Small intestine (tissue), 16 donors: ENCODE results near the gene GPRIN1. TPM values are rescaled to one million over a fixed set of nuclear protein-coding genes. Genes with fewer than 3 reads are reported as not detected.

ENCODE experiments used
- DNase-seq, 2 donors: peaks; one replicate each; pipeline versions ENCODE4 v3.0.0 to v3.0.0-alpha.2; 2013
- FAIRE-seq: peaks from 2 replicates; lab custom pipeline; 2012; peaks lifted over from hg19 to GRCh38; lab: Jason Lieb, UNC
- H3K27ac ChIP-seq, 3 donors: one replicate each; pipeline ENCODE4 v1.5.1; 2013; ENCODE audit warnings: low read length in 2 of 3, mild to moderate bottlenecking in 2 of 3, control low read depth in 1 of 3, inconsistent platforms in 1 of 3, low read depth in 1 of 3, moderate library complexity in 1 of 3
- H3K27me3 ChIP-seq, 3 donors: one replicate each; pipeline ENCODE4 v1.6.1; 2013; ENCODE audit warnings: low read length in 3 of 3, inconsistent platforms in 1 of 3; ENCODE audit not compliant: control insufficient read depth in 3 of 3, insufficient read depth in 3 of 3
- H3K36me3 ChIP-seq, 3 donors: one replicate each; pipeline ENCODE4 v1.6.1; 2013; ENCODE audit warnings: low read length in 3 of 3, inconsistent platforms in 1 of 3, low read depth in 1 of 3, mild to moderate bottlenecking in 1 of 3, moderate library complexity in 1 of 3; ENCODE audit not compliant: control insufficient read depth in 3 of 3, insufficient read depth in 2 of 3
- H3K4me1 ChIP-seq, 3 donors: one replicate each; pipeline ENCODE4 v1.6.1; 2013; ENCODE audit warnings: low read length in 2 of 3, inconsistent platforms in 1 of 3, low read depth in 1 of 3, mild to moderate bottlenecking in 1 of 3, moderate library complexity in 1 of 3; ENCODE audit not compliant: control insufficient read depth in 3 of 3, insufficient read depth in 2 of 3
- H3K4me3 ChIP-seq, 3 donors: one replicate each; pipeline ENCODE4 v1.5.1; 2013; ENCODE audit warnings: low read length in 3 of 3, control low read depth in 1 of 3, inconsistent platforms in 1 of 3, low read depth in 1 of 3, mild to moderate bottlenecking in 1 of 3, moderate library complexity in 1 of 3
- H3K9me3 ChIP-seq, 2 donors: one replicate each; pipeline ENCODE4 v1.6.1; 2013; ENCODE audit warnings: low read depth in 1 of 2, low read length in 1 of 2; ENCODE audit not compliant: control insufficient read depth in 2 of 2, insufficient read depth in 1 of 2
- WGBS, 3 donors: extraction: QIAGEN DNeasy Blood & Tissue Kit; methylation state at CpG; one replicate each; pipeline ENCODE4 v1.1.7; 2013; 5-methylcytosine and 5-hydroxymethylcytosine counted together
- long read RNA-seq, 10 donors: transcript quantifications; one replicate each; lab custom pipeline, GENCODE V29; 2026
- polyA plus RNA-seq, 4 donors: library from polyadenylated mRNA; stranded (reverse) in 3 of 4; unstranded in 1 of 4; fragments of 200-250 nt in 3 of 4; fragments of 120-200 nt in 1 of 4; gene quantifications; one replicate each; pipeline versions ENCODE4 v1.2.1 to v1.2.3, GENCODE V29; 2013
- donor health status: healthy with polysubstance abuse.
- donor health status: control.
- donor health status: control.
- donor health status: Bipolar disorder and iron deficiency.
- donor health status: healthy.

GPRIN1 gene
- 1 to 10 TPM in 2 of 4 donors, under 1 TPM in 1, not detected in 1; 0.54 to 9.0 (median 1.6) TPM for polyA plus RNA-seq
- long read RNA-seq, donor 1, partial matches to known transcripts, result 9 of 9 reads
- long read RNA-seq, donor 1, other reads (novel, unspliced or antisense), result 0 of 9 reads
- long read RNA-seq, donor 2, result 0 reads
- long read RNA-seq, donor 3, full-length matches to known transcripts, result 1 of 1 reads
- long read RNA-seq, donor 3, partial matches to known transcripts, result 0 of 1 reads
- long read RNA-seq, donor 3, other reads (novel, unspliced or antisense), result 0 of 1 reads
- long read RNA-seq, donor 4, result 0 reads
- long read RNA-seq, donor 5, result 0 reads
- long read RNA-seq, donor 6, result 0 reads
- long read RNA-seq, donor 7, result 0 reads
- long read RNA-seq, donor 8, result 0 reads
- long read RNA-seq, donor 9, partial matches to known transcripts, result 33 of 38 reads
- long read RNA-seq, donor 9, other reads (novel, unspliced or antisense), result 5 of 38 reads
- long read RNA-seq, donor 10, full-length matches to known transcripts, result 1 of 1 reads
- long read RNA-seq, donor 10, partial matches to known transcripts, result 0 of 1 reads
- long read RNA-seq, donor 10, other reads (novel, unspliced or antisense), result 0 of 1 reads

- WGBS, 3 donors, result 0 to 1% (median 1%) methylated on average over 18 to 101 of the region's 101 CpGs
- Histone ChIP-seq H3K27ac (no peak within 1 kb of the TSS), H3K4me3 (peak within 1 kb of the TSS; percentile 41 to 69 (median 50)), H3K27me3 (peaks cover 0 to 35% (median 4%) of the 10 kb centered on the region in 3 donors), H3K4me1 (peaks cover 0 to 3% (median 0%) of the 10 kb centered on the region in 3 donors), H3K9me3 (no peaks in the 10 kb centered on the region), H3K36me3 (no peaks in the 10 kb centered on the region)
- FAIRE-seq (no peak), DNase-seq (peak; percentile 37 to 70)
Measured at GRCh38 chr5:176609724-176610434, at the start of gene GPRIN1. Gene GPRIN1, minus strand, starts transcription at chr5:176610156. Its CDS starts 10,322 bp downstream, at chr5:176599834.

- Histone ChIP-seq H3K4me1 (peaks cover 5 to 7% (median 5%) of the 10 kb centered on the region in 3 donors), H3K4me3 (no peak overlapping the region), H3K27me3 (peaks cover 0 to 8% (median 7%) of the 10 kb centered on the region in 3 donors), H3K9me3 (no peaks in the 10 kb centered on the region), H3K27ac (no peak overlapping the region), H3K36me3 (peaks cover 0 to 34% (median 0%) of the 10 kb centered on the region in 3 donors)
- DNase-seq, result no peak
- 74 to 81% (median 80%) methylated on average over 7 of the region's 7 CpGs for WGBS, 3 donors
- FAIRE-seq, result no peak
Measured at GRCh38 chr5:176659512-176659839, 49.5 kb upstream of the GPRIN1 start.

GRCh38 chr5:176658817-176659511 lies 49.0 kb upstream of the GPRIN1 start:
- peak; percentile 61 to 85 for DNase-seq
- no peaks in the 10 kb centered on the region for H3K9me3 ChIP-seq
- FAIRE-seq, result no peak
- peaks cover 0 to 39% (median 0%) of the 10 kb centered on the region in 3 donors for H3K36me3 ChIP-seq
- 16 to 33% (median 22%) methylated on average over 11 of the region's 11 CpGs for WGBS, 3 donors
- H3K27ac ChIP-seq, result peak overlapping the region in 2 of 3 donors; percentile 54 to 68
- H3K4me3 ChIP-seq, result peak overlapping the region in 1 of 3 donors; percentile 45
- H3K27me3 ChIP-seq, result peaks cover 0 to 5% (median 2%) of the 10 kb centered on the region in 3 donors
- peaks cover 5 to 7% (median 5%) of the 10 kb centered on the region in 3 donors for H3K4me1 ChIP-seq

- H3K27ac ChIP-seq, result no peak overlapping the region
- FAIRE-seq, result no peak
- peaks cover 0 to 2% (median 0%) of the 10 kb centered on the region in 3 donors for H3K27me3 ChIP-seq
- H3K9me3 ChIP-seq, result no peaks in the 10 kb centered on the region
- H3K36me3 ChIP-seq, result peaks cover 0 to 47% (median 0%) of the 10 kb centered on the region in 3 donors
- WGBS, 3 donors, result 33 to 45% (median 41%) methylated on average over 14 of the region's 14 CpGs
- DNase-seq, result peak; percentile 72 to 73
- no peak overlapping the region for H3K4me3 ChIP-seq
- H3K4me1 ChIP-seq, result peaks cover 5 to 7% (median 5%) of the 10 kb centered on the region in 3 donors
Measured at GRCh38 chr5:176658007-176658599, 48.1 kb upstream of the GPRIN1 start.

- Histone ChIP-seq H3K36me3 (peaks cover 0 to 57% (median 2%) of the 10 kb centered on the region in 3 donors), H3K9me3 (no peaks in the 10 kb centered on the region), H3K27ac (no peak overlapping the region), H3K4me3 (no peak overlapping the region), H3K4me1 (peaks cover 5 to 7% (median 5%) of the 10 kb centered on the region in 3 donors), H3K27me3 (no peaks in the 10 kb centered on the region)
- FAIRE-seq, result no peak
- WGBS, 3 donors, result 88 to 92% (median 90%) methylated on average over 13 of the region's 13 CpGs
- DNase-seq, result no peak
Measured at GRCh38 chr5:176656467-176656990, 46.6 kb upstream of the GPRIN1 start.

GRCh38 chr5:176654856-176655255 lies 44.9 kb upstream of the GPRIN1 start:
- no peaks in the 10 kb centered on the region for H3K9me3 ChIP-seq
- no peak overlapping the region for H3K27ac ChIP-seq
- peaks cover 0 to 57% (median 2%) of the 10 kb centered on the region in 3 donors for H3K36me3 ChIP-seq
- peaks cover 5 to 7% (median 5%) of the 10 kb centered on the region in 3 donors for H3K4me1 ChIP-seq
- FAIRE-seq (no peak), DNase-seq (no peak)
- H3K27me3 ChIP-seq, result no peaks in the 10 kb centered on the region
- 94 to 97% (median 96%) methylated on average over 14 of the region's 14 CpGs for WGBS, 3 donors
- no peak overlapping the region for H3K4me3 ChIP-seq

- Histone ChIP-seq H3K9me3 (no peaks in the 10 kb centered on the region), H3K27ac (no peak overlapping the region), H3K4me1 (peaks cover under 1 to 6% (median 4%) of the 10 kb centered on the region in 3 donors), H3K4me3 (no peak overlapping the region), H3K27me3 (no peaks in the 10 kb centered on the region), H3K36me3 (peaks cover 0 to 57% (median 2%) of the 10 kb centered on the region in 3 donors)
- WGBS, 3 donors, result 72 to 77% (median 74%) methylated on average over 18 of the region's 18 CpGs
- FAIRE-seq (no peak), DNase-seq (peak in 1 of 2 donors; percentile 27)
Measured at GRCh38 chr5:176653401-176654385, 43.7 kb upstream of the GPRIN1 start.
